ENCODE measurements around the gene TMEM52. TPM values are rescaled to one million over a fixed set of nuclear protein-coding genes. Genes with fewer than 3 reads are reported as not detected.

The TMEM52 gene
- total and polyA plus RNA-seq, 2 of the 13 experiments (the other 11 are each of a cell fraction or from before 2014, with no cell fraction given): 13.2 to 18.7 TPM

GRCh38 chr1:1919304-1920056 lies 401 bp upstream of the TMEM52 start (continued):
- TF ChIP-seq ZNF407 (CRISPR knock-in tag; IDR thresholded peaks at IDR 0.05; ENCODE audit: not compliant biosample characterization) (no peak), RBM22 (optimal IDR thresholded peaks at IDR 0.05; ENCODE audit: low read length) (no peak), BRD4 (CRISPR knock-in tag; IDR thresholded peaks at IDR 0.05) (0 out of 2 replicates have a peak, but pooled peaks have one; percentile 77), CBX5 (CRISPR knock-in tag; IDR thresholded peaks at IDR 0.05; ENCODE audit: borderline replicate concordance) (0 out of 2 replicates have a peak, but pooled peaks have one; percentile 36), ZNF280B (CRISPR knock-in tag; IDR thresholded peaks at IDR 0.05; ENCODE audit: borderline replicate concordance) (0 out of 2 replicates have a peak, but pooled peaks have one; percentile 13), STAT5B (CRISPR knock-in tag; IDR thresholded peaks at IDR 0.05) (no peak), HIVEP1 (CRISPR knock-in tag; IDR thresholded peaks at IDR 0.05) (peak; percentile 87), TP53 (CRISPR knock-in tag; conservative IDR thresholded peaks at IDR 0.05) (0 out of 2 replicates have a peak, but pooled peaks have one; percentile 32), ZNF276 (CRISPR knock-in tag; IDR thresholded peaks at IDR 0.05; ENCODE audit: low read depth) (peak; percentile 34; the same call in 1 of the 2 replicates), SP1 (IDR thresholded peaks at IDR 0.05) (0 out of 2 replicates have a peak, but pooled peaks have one; percentile 76), SP1 (CRISPR knock-in tag; IDR thresholded peaks at IDR 0.05) (peak; percentile 95), PCBP1 (IDR thresholded peaks at IDR 0.05; ENCODE audit: borderline replicate concordance, low read depth, low read length) (0 out of 2 replicates have a peak, but pooled peaks have one; percentile 54), ZNF670 (CRISPR knock-in tag; IDR thresholded peaks at IDR 0.05; ENCODE audit: borderline replicate concordance) (no peak), HOXA5 (CRISPR knock-in tag; IDR thresholded peaks at IDR 0.05) (peak; percentile 22; the same call in 1 of the 2 replicates), MZF1 (CRISPR knock-in tag; IDR thresholded peaks at IDR 0.05; ENCODE audit: borderline replicate concordance) (peak; percentile 83; the same call in 1 of the 2 replicates), ZNF768 (CRISPR knock-in tag; IDR thresholded peaks at IDR 0.05) (peak; percentile 62)
